HepG2 (cell line): ENCODE measurements around the gene NDRG3. TPM values are rescaled to one million over a fixed set of nuclear protein-coding genes. Genes with fewer than 3 reads are reported as not detected.

ENCODE experiments used
- AFF4 ChIP-seq: sonication (generic); formaldehyde crosslinking; IDR thresholded peaks from 2 replicates; pipeline ENCODE4 v1.4.0; 2020; ENCODE audit warnings: missing genetic modification reagents
- AKNA ChIP-seq: sonication (generic); formaldehyde crosslinking; IDR thresholded peaks from 2 replicates; pipeline ENCODE4 v1.4.0; 2020; ENCODE audit warnings: missing genetic modification reagents, borderline replicate concordance
- EHMT2 ChIP-seq: fragments of 200-600 bp; sonication (generic); IDR thresholded peaks from 2 replicates; pipeline ENCODE4 v1.7.0; 2017; ENCODE audit warnings: antibody characterized with exemption, low read depth, low read length, borderline replicate concordance
- GLI4 ChIP-seq: sonication (generic); formaldehyde crosslinking; IDR thresholded peaks from 2 replicates; pipeline ENCODE4 v1.5.1; 2020; ENCODE audit warnings: missing genetic modification reagents, mild to moderate bottlenecking, moderate library complexity, borderline replicate concordance
- MLX ChIP-seq: IDR thresholded peaks from 2 replicates; pipeline ENCODE4 v1.6.1; 2016
- MZF1 ChIP-seq: sonication (generic); formaldehyde crosslinking; IDR thresholded peaks from 2 replicates; pipeline ENCODE4 v1.8.1; 2023; ENCODE audit warnings: mild to moderate bottlenecking, missing genetic modification reagents, borderline replicate concordance
- NFE2L1 ChIP-seq: sonication (generic); formaldehyde crosslinking; IDR thresholded peaks from 2 replicates; pipeline ENCODE4 v1.4.0; 2020; ENCODE audit warnings: missing genetic modification reagents, mild to moderate bottlenecking, borderline replicate concordance
- PLRG1 ChIP-seq: fragments of 450-650 bp; conservative IDR thresholded peaks from 2 replicates; pipeline ENCODE4 v1.6.1; 2016
- SMYD3 ChIP-seq: sonication (generic); formaldehyde crosslinking; IDR thresholded peaks from 2 replicates; pipeline ENCODE4 v1.8.1; 2023; ENCODE audit warnings: mild to moderate bottlenecking, missing genetic modification reagents
- SP1 ChIP-seq, 2 experiments: fragments of 450-650 bp in 1 of 2; sonication (generic) in 1 of 2; formaldehyde crosslinking in 1 of 2; IDR thresholded peaks; 2 replicates each; pipeline versions ENCODE4 v1.4.0 to v1.6.1; 2016 to 2020; ENCODE audit warnings: missing genetic modification reagents in 1 of 2
- TBX3 ChIP-seq: fragments of 450-650 bp; IDR thresholded peaks from 2 replicates; pipeline ENCODE4 v1.6.1; 2017; ENCODE audit warnings: antibody characterized with exemption, mild to moderate bottlenecking, inconsistent platforms, borderline replicate concordance
- ZC3H13 ChIP-seq: sonication (generic); formaldehyde crosslinking; IDR thresholded peaks from 2 replicates; pipeline ENCODE4 v1.8.1; 2023; ENCODE audit warnings: mild to moderate bottlenecking, missing genetic modification reagents, moderate library complexity
- ZFP36 ChIP-seq: fragments of 150-350 bp; IDR thresholded peaks from 2 replicates; pipeline ENCODE4 v1.6.1; 2018; ENCODE audit warnings: borderline replicate concordance, low read length, low read depth; ENCODE audit not compliant: partially characterized antibody
- ZMYM3 ChIP-seq: sonication (generic); formaldehyde crosslinking; IDR thresholded peaks from 2 replicates; pipeline ENCODE4 v1.5.1; 2020; ENCODE audit warnings: mild to moderate bottlenecking, missing genetic modification reagents
- ZNF234 ChIP-seq: sonication (generic); formaldehyde crosslinking; conservative IDR thresholded peaks from 2 replicates; pipeline ENCODE4 v1.5.1; 2020; ENCODE audit warnings: mild to moderate bottlenecking, missing genetic modification reagents
- polyA plus RNA-seq, 8 experiments: library from polyadenylated mRNA; depleted of rRNA in 3 of 8; stranded (reverse) in 7 of 8; unstranded in 1 of 8; fragments of >200 nt; fragmentation: Illumina TruSeq in 4 of 8; extraction: Trizol in 4 of 8; gene quantifications; 2 replicates each; pipeline versions ENCODE4 v1.2.1 to v1.2.3, GENCODE V29; 2011 to 2016; ENCODE audit warnings: low read depth in 4 of 8, missing spikeins in 1 of 8, mixed read lengths in 1 of 8; ENCODE audit not compliant: insufficient read depth in 1 of 8
- total RNA-seq, 5 experiments: library from RNA; depleted of rRNA; stranded (reverse); fragments of >200 nt; fragmentation: Illumina TruSeq; extraction: Trizol; gene quantifications; 2 replicates each; pipeline ENCODE4 v1.2.3, GENCODE V29; 2016; ENCODE audit warnings: low read depth in 1 of 5
- TF ChIP-seq, protein P1 (sequence below): sonication (generic); formaldehyde crosslinking; IDR thresholded peaks from 2 replicates; pipeline ENCODE4 v1.5.1; 2020; ENCODE audit warnings: mild to moderate bottlenecking, missing genetic modification reagents, moderate library complexity

Gene NDRG3
- total and polyA plus RNA-seq, 2 of the 13 experiments (the other 11 are each of a cell fraction or from before 2014, with no cell fraction given) = 36.0 to 40.5 TPM

- 0 out of 2 replicates have a peak, but pooled peaks have one; percentile 32 for TF ChIP-seq AFF4 (CRISPR knock-in tag)
- no peak for TF ChIP-seq SP1 (IDR thresholded peaks at IDR 0.05)
- 0 out of 2 replicates have a peak, but pooled peaks have one; percentile 11 for TF ChIP-seq SP1 (CRISPR knock-in tag; IDR thresholded peaks at IDR 0.05)
- TF ChIP-seq SMYD3 = no peak
- no peak; the same call in 1 of the 2 replicates for TF ChIP-seq ZNF234
- no peak for TF ChIP-seq ZMYM3 (CRISPR knock-in tag)
- 0 out of 2 replicates have a peak, but pooled peaks have one; percentile 5 for TF ChIP-seq TBX3
- no peak for TF ChIP-seq MZF1 (CRISPR knock-in tag)
- 0 out of 2 replicates have a peak, but pooled peaks have one; percentile 37 for TF ChIP-seq AKNA
- no peak for TF ChIP-seq PLRG1
- TF ChIP-seq MLX (CRISPR knock-in tag) = 0 out of 2 replicates have a peak, but pooled peaks have one; percentile 11
- TF ChIP-seq GLI4 (CRISPR knock-in tag) = 0 out of 2 replicates have a peak, but pooled peaks have one; percentile 7
- TF ChIP-seq, protein P1, sequence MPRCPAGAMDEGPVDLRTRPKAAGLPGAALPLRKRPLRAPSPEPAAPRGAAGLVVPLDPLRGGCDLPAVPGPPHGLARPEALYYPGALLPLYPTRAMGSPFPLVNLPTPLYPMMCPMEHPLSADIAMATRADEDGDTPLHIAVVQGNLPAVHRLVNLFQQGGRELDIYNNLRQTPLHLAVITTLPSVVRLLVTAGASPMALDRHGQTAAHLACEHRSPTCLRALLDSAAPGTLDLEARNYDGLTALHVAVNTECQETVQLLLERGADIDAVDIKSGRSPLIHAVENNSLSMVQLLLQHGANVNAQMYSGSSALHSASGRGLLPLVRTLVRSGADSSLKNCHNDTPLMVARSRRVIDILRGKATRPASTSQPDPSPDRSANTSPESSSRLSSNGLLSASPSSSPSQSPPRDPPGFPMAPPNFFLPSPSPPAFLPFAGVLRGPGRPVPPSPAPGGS = no peak
- TF ChIP-seq EHMT2 = no peak
- no peak; the same call in 1 of the 2 replicates for TF ChIP-seq NFE2L1 (CRISPR knock-in tag)
- no peak for TF ChIP-seq ZC3H13 (CRISPR knock-in tag)
- no peak for TF ChIP-seq ZFP36
Measured at GRCh38 chr20:36606158-36607066, 139.5 kb downstream of the NDRG3 start (continued).
